Measurements from ENCODE around the gene ACOD1. TPM values are rescaled to one million over a fixed set of nuclear protein-coding genes. Genes with fewer than 3 reads are reported as not detected.

Gene ACOD1
- total RNA-seq, 1 donor from 2014 or later, result not detected

GRCh38 chr13:76965759-76966421, 17.6 kb downstream of the ACOD1 start:
- no peak for TF ChIP-seq CTCF (IDR thresholded peaks at IDR 0.05; ENCODE audit: unreplicated experiment)
- H3K9me3 Mint-ChIP-seq, result peaks cover 9% of the 10 kb centered on the region
- peak overlapping the region; percentile 89 for H3K27ac Mint-ChIP-seq
- H3K4me3 Mint-ChIP-seq, result no peak overlapping the region
- H3K36me3 Mint-ChIP-seq, result no peaks in the 10 kb centered on the region
- H3K27me3 Mint-ChIP-seq (ENCODE audit: low read depth), result no peaks in the 10 kb centered on the region
- DNase-seq (ENCODE audit: low spot score in 2 of 2, unreplicated experiment in 2 of 2), result peak in 1 of 2 experiments; percentile 63
- H3K4me1 Mint-ChIP-seq, result peaks cover 42% of the 10 kb centered on the region

GRCh38 chr13:76967031-76967430, 18.7 kb downstream of the ACOD1 start:
- Mint-ChIP-seq H3K9me3 (peaks cover 3% of the 10 kb centered on the region), H3K27me3 (ENCODE audit: low read depth) (no peaks in the 10 kb centered on the region), H3K27ac (peak overlapping the region; percentile 65), H3K36me3 (no peaks in the 10 kb centered on the region), H3K4me1 (peaks cover 42% of the 10 kb centered on the region), H3K4me3 (no peak overlapping the region)
- no peak for DNase-seq (ENCODE audit: low spot score in 2 of 2, unreplicated experiment in 2 of 2)
- no peak for TF ChIP-seq CTCF (IDR thresholded peaks at IDR 0.05; ENCODE audit: unreplicated experiment)

GRCh38 chr13:76968041-76968440, 19.7 kb downstream of the ACOD1 start:
- Mint-ChIP-seq H3K27me3 (ENCODE audit: low read depth) (no peaks in the 10 kb centered on the region), H3K4me3 (no peak overlapping the region), H3K9me3 (no peaks in the 10 kb centered on the region), H3K36me3 (no peaks in the 10 kb centered on the region), H3K27ac (no peak overlapping the region), H3K4me1 (peaks cover 44% of the 10 kb centered on the region)
- DNase-seq (ENCODE audit: low spot score in 2 of 2, unreplicated experiment in 2 of 2), result no peak
- TF ChIP-seq CTCF (IDR thresholded peaks at IDR 0.05; ENCODE audit: unreplicated experiment), result no peak

- TF ChIP-seq CTCF (IDR thresholded peaks at IDR 0.05; ENCODE audit: unreplicated experiment), result no peak
- Mint-ChIP-seq H3K36me3 (no peaks in the 10 kb centered on the region), H3K4me1 (peaks cover 45% of the 10 kb centered on the region), H3K9me3 (no peaks in the 10 kb centered on the region), H3K4me3 (no peak overlapping the region), H3K27ac (no peak overlapping the region), H3K27me3 (ENCODE audit: low read depth) (peaks cover 4% of the 10 kb centered on the region)
- DNase-seq (ENCODE audit: low spot score in 2 of 2, unreplicated experiment in 2 of 2), result no peak
These were observed 21.4 kb downstream of the ACOD1 start for GRCh38 chr13:76969488-76970365.

GRCh38 chr13:76971215-76971614, 22.9 kb downstream of the ACOD1 start:
- Mint-ChIP-seq H3K4me3 (no peak overlapping the region), H3K4me1 (peaks cover 44% of the 10 kb centered on the region)

More at GRCh38 chr13:76971215-76971614, 22.9 kb downstream of the ACOD1 start:
- no peak for DNase-seq (ENCODE audit: low spot score in 2 of 2, unreplicated experiment in 2 of 2)
- Mint-ChIP-seq H3K27ac (no peak overlapping the region), H3K36me3 (no peaks in the 10 kb centered on the region), H3K9me3 (no peaks in the 10 kb centered on the region), H3K27me3 (ENCODE audit: low read depth) (peaks cover 4% of the 10 kb centered on the region)
- TF ChIP-seq CTCF (IDR thresholded peaks at IDR 0.05; ENCODE audit: unreplicated experiment), result no peak

Data from mesothelial cell of epicardium (in vitro differentiated cells).